Astrocyte (in vitro differentiated cells and primary cell): Measurements from ENCODE around the gene KCNMA1. TPM values are rescaled to one million over a fixed set of nuclear protein-coding genes. Genes with fewer than 3 reads are reported as not detected.

Experiments used
- DNase-seq: peaks from one replicate; pipeline ENCODE4 v3.0.0-alpha.2; 2010; ENCODE audit warnings: low read depth
- FAIRE-seq: peaks from 2 replicates; lab custom pipeline; 2011; peaks lifted over from hg19 to GRCh38; lab: Jason Lieb, UNC
- H2AFZ ChIP-seq: 2 replicates; pipeline ENCODE4 v1.6.0; 2012; ENCODE audit warnings: low read depth, low read length, inconsistent platforms
- H3K27ac ChIP-seq: 2 replicates; pipeline ENCODE4 v1.5.1; 2011; ENCODE audit warnings: low read depth, low read length, inconsistent platforms
- H3K27me3 ChIP-seq: 2 replicates; pipeline ENCODE4 v1.6.0; 2011; ENCODE audit warnings: low read length, inconsistent platforms; ENCODE audit not compliant: insufficient read depth
- H3K36me3 ChIP-seq: 2 replicates; pipeline ENCODE4 v1.5.1; 2011; ENCODE audit warnings: low read length, inconsistent platforms; ENCODE audit not compliant: insufficient read depth
- H3K4me1 ChIP-seq: 2 replicates; pipeline ENCODE4 v1.5.1; 2011; ENCODE audit warnings: low read length, inconsistent platforms; ENCODE audit not compliant: insufficient read depth
- H3K4me2 ChIP-seq: 2 replicates; pipeline ENCODE4 v1.6.0; 2012; ENCODE audit warnings: low read length, inconsistent platforms
- H3K4me3 ChIP-seq: 2 replicates; pipeline ENCODE4 v1.5.1; 2011; ENCODE audit warnings: low read depth, mild to moderate bottlenecking, low read length, inconsistent platforms; ENCODE audit not compliant: insufficient read depth
- H3K79me2 ChIP-seq: 2 replicates; pipeline ENCODE4 v1.6.0; 2012; ENCODE audit warnings: mild to moderate bottlenecking, low read length, inconsistent platforms; ENCODE audit not compliant: insufficient read depth
- H3K9ac ChIP-seq: 2 replicates; pipeline ENCODE4 v1.6.0; 2012; ENCODE audit warnings: mild to moderate bottlenecking, low read length, inconsistent platforms
- H3K9me3 ChIP-seq: 2 replicates; pipeline ENCODE4 v1.5.1; 2012; ENCODE audit warnings: low read depth, mild to moderate bottlenecking, low read length, inconsistent platforms; ENCODE audit not compliant: insufficient read depth
- H4K20me1 ChIP-seq: 2 replicates; pipeline ENCODE4 v1.6.0; 2012; ENCODE audit warnings: low read length, inconsistent platforms; ENCODE audit not compliant: insufficient read depth
- H3K27ac Mint-ChIP-seq: one replicate; pipeline ENCODE4 v1.8.0; 2021; ENCODE audit warnings: mild to moderate bottlenecking, mixed read lengths; ENCODE audit not compliant: unreplicated experiment
- H3K27me3 Mint-ChIP-seq: one replicate; pipeline ENCODE4 v1.8.0; 2021; ENCODE audit warnings: low read depth, mixed read lengths; ENCODE audit not compliant: unreplicated experiment
- H3K36me3 Mint-ChIP-seq: one replicate; pipeline ENCODE4 v1.8.0; 2021; ENCODE audit warnings: low read depth, mixed read lengths; ENCODE audit not compliant: unreplicated experiment
- H3K4me1 Mint-ChIP-seq: one replicate; pipeline ENCODE4 v1.8.0; 2021; ENCODE audit warnings: low read depth, mixed read lengths; ENCODE audit not compliant: unreplicated experiment
- H3K4me3 Mint-ChIP-seq: one replicate; pipeline ENCODE4 v1.8.0; 2021; ENCODE audit warnings: mild to moderate bottlenecking, moderate library complexity, mixed read lengths; ENCODE audit not compliant: unreplicated experiment
- H3K9me3 Mint-ChIP-seq: one replicate; pipeline ENCODE4 v1.8.0; 2021; ENCODE audit warnings: mild to moderate bottlenecking, mixed read lengths; ENCODE audit not compliant: unreplicated experiment
- EZH2 ChIP-seq: IDR thresholded peaks from 2 replicates; pipeline ENCODE4 v1.6.1; 2012; ENCODE audit warnings: mild to moderate bottlenecking, low read length, inconsistent platforms; ENCODE audit not compliant: insufficient read depth
- total RNA-seq: library from RNA; stranded (reverse); gene quantifications from 2 replicates; pipeline ENCODE4 v1.2.1, GENCODE V29; 2021
- TF ChIP-seq, protein P1 (sequence below): IDR thresholded peaks from 2 replicates; pipeline ENCODE4 v1.5.1; 2011; ENCODE audit warnings: low read depth, mild to moderate bottlenecking, inconsistent platforms, low read length, moderate library complexity; ENCODE audit not compliant: insufficient read depth

KCNMA1 gene
- total RNA-seq, 1 donor from 2014 or later, result 45.8 TPM

DNA sequence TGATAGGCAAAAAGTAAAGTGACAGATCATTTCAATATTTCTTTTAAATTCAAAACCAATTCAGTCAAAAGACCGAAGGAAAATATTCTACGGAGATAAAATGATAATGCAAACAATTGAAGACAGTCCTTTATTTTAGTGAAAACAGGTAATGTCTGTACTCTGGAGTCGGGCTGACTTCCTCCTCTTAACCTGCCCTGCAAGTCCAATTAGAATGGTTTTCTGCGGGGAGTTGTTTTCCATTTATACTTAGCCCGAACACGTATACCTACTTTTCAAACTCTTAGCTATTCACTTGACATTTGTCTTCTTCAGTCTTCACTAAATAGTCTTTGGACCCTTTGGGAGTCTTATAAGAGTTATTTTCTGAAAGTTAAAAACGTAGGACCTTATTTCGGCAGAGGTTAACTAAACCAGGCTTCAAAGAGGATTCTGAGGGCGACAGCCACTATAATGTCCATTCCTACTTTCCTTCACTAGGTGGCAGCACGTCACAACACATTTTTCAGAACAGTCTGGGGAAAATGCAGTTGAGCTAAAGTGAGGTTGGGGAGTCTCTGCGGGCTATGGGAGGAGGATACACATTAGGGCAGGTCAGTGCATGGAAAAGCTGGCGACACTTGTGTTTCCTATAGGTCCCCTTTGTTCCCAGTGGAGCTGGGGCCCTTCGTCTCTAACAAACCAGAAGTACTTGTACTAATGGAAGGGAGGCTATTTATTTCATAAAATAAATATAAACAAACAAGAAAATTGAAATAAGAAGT, 472.0 kb downstream of the KCNMA1 start:
- peaks cover 40% of the 10 kb centered on the region for H3K4me1 Mint-ChIP-seq
- peak overlapping the region; percentile 92 for H3K27ac ChIP-seq

DNA sequence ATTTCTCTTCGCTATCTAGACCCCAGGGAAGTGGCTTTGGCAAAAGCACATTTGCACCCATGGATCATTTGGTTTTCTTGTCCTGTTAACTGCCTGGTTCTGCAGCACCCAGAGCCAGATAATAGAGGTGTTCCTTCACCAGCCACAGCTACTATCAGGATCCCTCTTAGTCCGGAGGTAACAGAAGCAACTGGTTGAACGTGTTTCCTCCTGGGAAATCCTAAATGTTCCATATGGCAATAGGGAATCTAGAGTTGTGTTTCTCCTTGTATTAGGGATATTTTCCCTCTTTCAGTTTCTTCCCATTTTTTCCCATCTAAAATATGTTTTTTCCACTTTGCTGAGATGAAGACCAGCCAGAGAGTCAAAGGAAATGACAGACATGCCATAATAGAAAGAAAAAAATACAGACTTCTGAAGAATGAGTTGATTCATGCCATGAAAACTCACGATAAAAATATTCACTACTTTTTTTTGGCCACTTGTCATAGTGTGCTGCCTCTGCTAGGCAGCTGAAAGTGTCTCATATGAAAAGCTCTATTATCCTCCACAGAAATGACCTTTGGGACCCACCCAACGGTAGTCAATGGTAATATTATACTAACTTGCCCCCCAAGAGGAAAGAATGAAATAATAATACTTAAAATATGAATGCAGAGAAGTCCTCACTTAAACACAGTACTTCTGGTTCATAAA, 472.8 kb downstream of the KCNMA1 start:
- no peaks in the 10 kb centered on the region for H3K27me3 ChIP-seq
- H3K4me3 ChIP-seq, result no peak overlapping the region
- peak overlapping the region; percentile 73 for H3K4me2 ChIP-seq
- peaks cover 58% of the 10 kb centered on the region for H3K4me1 ChIP-seq
- no peaks in the 10 kb centered on the region for H3K36me3 ChIP-seq
- H3K27ac ChIP-seq, result peak overlapping the region; percentile 92
- Mint-ChIP-seq H3K4me3 (peak overlapping the region; percentile 16), H3K4me1 (peaks cover 47% of the 10 kb centered on the region), H3K9me3 (no peaks in the 10 kb centered on the region), H3K27ac (peak overlapping the region; percentile 89), H3K27me3 (no peaks in the 10 kb centered on the region), H3K36me3 (no peaks in the 10 kb centered on the region)
- DNase-seq (peak; percentile 60), FAIRE-seq (peak; percentile 13)
- TF ChIP-seq EZH2, result no peak
- TF ChIP-seq, protein P1, sequence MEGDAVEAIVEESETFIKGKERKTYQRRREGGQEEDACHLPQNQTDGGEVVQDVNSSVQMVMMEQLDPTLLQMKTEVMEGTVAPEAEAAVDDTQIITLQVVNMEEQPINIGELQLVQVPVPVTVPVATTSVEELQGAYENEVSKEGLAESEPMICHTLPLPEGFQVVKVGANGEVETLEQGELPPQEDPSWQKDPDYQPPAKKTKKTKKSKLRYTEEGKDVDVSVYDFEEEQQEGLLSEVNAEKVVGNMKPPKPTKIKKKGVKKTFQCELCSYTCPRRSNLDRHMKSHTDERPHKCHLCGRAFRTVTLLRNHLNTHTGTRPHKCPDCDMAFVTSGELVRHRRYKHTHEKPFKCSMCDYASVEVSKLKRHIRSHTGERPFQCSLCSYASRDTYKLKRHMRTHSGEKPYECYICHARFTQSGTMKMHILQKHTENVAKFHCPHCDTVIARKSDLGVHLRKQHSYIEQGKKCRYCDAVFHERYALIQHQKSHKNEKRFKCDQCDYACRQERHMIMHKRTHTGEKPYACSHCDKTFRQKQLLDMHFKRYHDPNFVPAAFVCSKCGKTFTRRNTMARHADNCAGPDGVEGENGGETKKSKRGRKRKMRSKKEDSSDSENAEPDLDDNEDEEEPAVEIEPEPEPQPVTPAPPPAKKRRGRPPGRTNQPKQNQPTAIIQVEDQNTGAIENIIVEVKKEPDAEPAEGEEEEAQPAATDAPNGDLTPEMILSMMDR, result no peak
- H2AFZ ChIP-seq, result no peak overlapping the region
- no peaks in the 10 kb centered on the region for H3K79me2 ChIP-seq
- no peaks in the 10 kb centered on the region for H3K9me3 ChIP-seq
- no peaks in the 10 kb centered on the region for H4K20me1 ChIP-seq
- H3K9ac ChIP-seq, result peak overlapping the region; percentile 71

More for the DNA sequence above, 472.0 kb downstream of the KCNMA1 start:
- Histone ChIP-seq H2AFZ (no peak overlapping the region), H3K4me1 (peaks cover 50% of the 10 kb centered on the region), H3K9ac (peak overlapping the region; percentile 71), H3K9me3 (no peaks in the 10 kb centered on the region), H3K4me3 (no peak overlapping the region), H3K36me3 (no peaks in the 10 kb centered on the region), H3K4me2 (peak overlapping the region; percentile 73), H4K20me1 (no peaks in the 10 kb centered on the region), H3K27me3 (no peaks in the 10 kb centered on the region), H3K79me2 (no peaks in the 10 kb centered on the region)
- no peaks in the 10 kb centered on the region for H3K36me3 Mint-ChIP-seq
- H3K9me3 Mint-ChIP-seq, result no peaks in the 10 kb centered on the region
- H3K4me3 Mint-ChIP-seq, result no peak overlapping the region
- no peaks in the 10 kb centered on the region for H3K27me3 Mint-ChIP-seq
- FAIRE-seq (peak; percentile 93), DNase-seq (peak; percentile 39)
- H3K27ac Mint-ChIP-seq, result peak overlapping the region; percentile 89
- TF ChIP-seq, protein P1, result peak; percentile 77
- no peak for TF ChIP-seq EZH2
